H1 (cell line): ENCODE measurements around the gene LANCL2. TPM values are rescaled to one million over a fixed set of nuclear protein-coding genes. Genes with fewer than 3 reads are reported as not detected.

Experiments
- CTCF ChIA-PET: fragments of 300-600 bp; sonication (Branson Sonifier 250); formaldehyde crosslinking; loops from one replicate; lab custom pipeline; 2021; ENCODE audit not compliant: partially characterized antibody; lab: Charles Lee
- POLR2A ChIA-PET: fragments of 300-600 bp; sonication (Branson Sonifier 250); formaldehyde crosslinking; loops from one replicate; lab custom pipeline; 2021; ENCODE audit warnings: inconsistent platforms; ENCODE audit not compliant: partially characterized antibody; lab: Charles Lee
- DNase-seq, 2 experiments: peaks; one replicate each; pipeline versions ENCODE4 v3.0.0 to v3.0.0-alpha.2; 2010 to 2022; ENCODE audit warnings: low spot score in 2 of 2, low read depth in 1 of 2, mixed read lengths in 1 of 2
- FAIRE-seq: peaks from 2 replicates; lab custom pipeline; 2011; peaks lifted over from hg19 to GRCh38; lab: Jason Lieb, UNC
- H2AFZ ChIP-seq: 2 replicates; pipeline ENCODE4 v1.8.1; 2012; ENCODE audit warnings: low read length, inconsistent platforms
- H2AK5ac ChIP-seq: 2 replicates; pipeline ENCODE4 v1.6.1; 2013; ENCODE audit warnings: low read depth, low read length
- H2BK120ac ChIP-seq: replicated peaks from 2 replicates; pipeline ENCODE3; 2013; ENCODE audit warnings: low read depth, low read length, inconsistent platforms
- H2BK12ac ChIP-seq: 2 replicates; pipeline ENCODE4 v1.6.1; 2013; ENCODE audit warnings: low read depth, low read length
- H2BK15ac ChIP-seq: 2 replicates; pipeline ENCODE4 v1.6.1; 2013; ENCODE audit warnings: low read length
- H2BK20ac ChIP-seq: 2 replicates; pipeline ENCODE4 v1.6.1; 2013; ENCODE audit warnings: low read length
- H2BK5ac ChIP-seq: 2 replicates; pipeline ENCODE4 v1.6.1; 2013; ENCODE audit warnings: low read depth, low read length
- H3K14ac ChIP-seq: 2 replicates; pipeline ENCODE4 v1.6.1; 2013; ENCODE audit warnings: inconsistent platforms; ENCODE audit not compliant: insufficient read length
- H3K18ac ChIP-seq: 2 replicates; pipeline ENCODE4 v1.6.1; 2013; ENCODE audit warnings: low read length; ENCODE audit errors: extremely low read depth
- H3K23ac ChIP-seq: 2 replicates; pipeline ENCODE4 v1.6.1; 2013; ENCODE audit warnings: inconsistent platforms; ENCODE audit not compliant: insufficient read length
- H3K23me2 ChIP-seq: 2 replicates; pipeline ENCODE4 v1.6.1; 2013; ENCODE audit warnings: low read depth, low read length
- H3K27ac ChIP-seq: 2 replicates; pipeline ENCODE4 v1.6.1; 2011; ENCODE audit warnings: low read depth, low read length, inconsistent platforms
- H3K27me3 ChIP-seq, 4 experiments: replicated peaks in 1 of 4; 1 replicate in 1 of 4; 2 replicates in 3 of 4; pipeline versions ENCODE4 v1.6.1 to v1.8.1; 2011 to 2013; ENCODE audit warnings: low read length in 3 of 4, mild to moderate bottlenecking in 3 of 4, inconsistent platforms in 2 of 4, mixed read lengths in 2 of 4, moderate library complexity in 1 of 4; ENCODE audit not compliant: control insufficient read depth in 3 of 4, insufficient read depth in 3 of 4; ENCODE audit errors: extremely low read depth in 1 of 4
- H3K36me3 ChIP-seq, 4 experiments: 2 replicates each; pipeline versions ENCODE4 v1.6.1 to v1.8.1; 2011 to 2013; ENCODE audit warnings: mild to moderate bottlenecking in 4 of 4, low read length in 3 of 4, moderate library complexity in 2 of 4, control low read depth in 1 of 4, inconsistent platforms in 1 of 4; ENCODE audit not compliant: insufficient read depth in 4 of 4, control insufficient read depth in 2 of 4
- H3K4ac ChIP-seq: replicated peaks from 2 replicates; pipeline ENCODE3; 2013; ENCODE audit warnings: low read length, low read depth, mixed read lengths, inconsistent platforms; ENCODE audit not compliant: insufficient read length
- H3K4me1 ChIP-seq, 4 experiments: replicated peaks in 1 of 4; 1 replicate in 1 of 4; 2 replicates in 3 of 4; pipeline versions ENCODE4 v1.6.1 to v1.8.1; 2011 to 2013; ENCODE audit warnings: low read length in 3 of 4, inconsistent platforms in 2 of 4, mixed read lengths in 1 of 4; ENCODE audit not compliant: insufficient read depth in 4 of 4, control insufficient read depth in 3 of 4
- H3K4me2 ChIP-seq, 2 experiments: 2 replicates each; pipeline versions ENCODE4 v1.6.1 to v1.8.1; 2011 to 2013; ENCODE audit warnings: low read depth in 2 of 2, low read length in 2 of 2, control low read depth in 1 of 2, inconsistent platforms in 1 of 2, mild to moderate bottlenecking in 1 of 2; ENCODE audit not compliant: insufficient read depth in 1 of 2
- H3K4me3 ChIP-seq, 4 experiments: fragments of 200-600, 300-600 bp in 1 of 4; sonication (generic), shearing (Covaris generic), sonication (Bioruptor Twin) in 1 of 4; 2 replicates each; pipeline versions ENCODE4 v1.5.1 to v1.8.1; 2011 to 2016; ENCODE audit warnings: low read length in 4 of 4, low read depth in 3 of 4, control low read depth in 2 of 4, inconsistent platforms in 2 of 4, mild to moderate bottlenecking in 2 of 4, mixed read lengths in 1 of 4, moderate library complexity in 1 of 4; ENCODE audit not compliant: insufficient read depth in 2 of 4; ENCODE audit errors: extremely low read depth in 1 of 4
- H3K56ac ChIP-seq: replicated peaks from 2 replicates; pipeline ENCODE3; 2013; ENCODE audit warnings: low read depth, mild to moderate bottlenecking, mixed read lengths, low read length, inconsistent platforms; ENCODE audit not compliant: insufficient read length
- H3K79me1 ChIP-seq: 2 replicates; pipeline ENCODE4 v1.6.1; 2013; ENCODE audit warnings: low read depth, low read length, control low read depth
- H3K79me2 ChIP-seq, 2 experiments: 2 replicates each; pipeline versions ENCODE4 v1.6.1 to v1.8.1; 2012 to 2013; ENCODE audit warnings: low read length in 2 of 2, mild to moderate bottlenecking in 2 of 2, inconsistent platforms in 1 of 2; ENCODE audit not compliant: insufficient read depth in 2 of 2, control insufficient read depth in 1 of 2
- H3K9ac ChIP-seq, 4 experiments: replicated peaks in 1 of 4; 1 replicate in 1 of 4; 2 replicates in 3 of 4; pipeline versions ENCODE4 v1.6.1 to v1.8.1; 2011 to 2013; ENCODE audit warnings: low read depth in 3 of 4, low read length in 3 of 4, control low read depth in 2 of 4, mild to moderate bottlenecking in 2 of 4, moderate library complexity in 2 of 4, inconsistent platforms in 1 of 4; ENCODE audit errors: extremely low read depth in 1 of 4
- H3K9me3 ChIP-seq, 2 experiments: 2 replicates each; pipeline versions ENCODE4 v1.6.1 to v1.8.1; 2012 to 2013; ENCODE audit warnings: mild to moderate bottlenecking in 2 of 2, moderate library complexity in 2 of 2, control low read depth in 1 of 2, inconsistent platforms in 1 of 2, low read depth in 1 of 2, low read length in 1 of 2, mixed read lengths in 1 of 2; ENCODE audit not compliant: insufficient read depth in 2 of 2
- H4K20me1 ChIP-seq, 2 experiments: replicated peaks in 1 of 2; 2 replicates each; pipeline versions ENCODE3 to v1.8.1; 2011 to 2013; ENCODE audit warnings: inconsistent platforms in 2 of 2, low read length in 2 of 2, mild to moderate bottlenecking in 1 of 2; ENCODE audit not compliant: insufficient read depth in 2 of 2, control insufficient read depth in 1 of 2
- H4K5ac ChIP-seq: 2 replicates; pipeline ENCODE4 v1.6.1; 2013; ENCODE audit warnings: low read length, low read depth, mixed read lengths, inconsistent platforms; ENCODE audit not compliant: insufficient read length
- H4K8ac ChIP-seq: 2 replicates; pipeline ENCODE4 v1.8.0; 2013; ENCODE audit warnings: mild to moderate bottlenecking, moderate library complexity, low read length, inconsistent platforms; ENCODE audit not compliant: insufficient read depth; ENCODE audit errors: extremely low read depth
- H4K91ac ChIP-seq: replicated peaks from 2 replicates; pipeline ENCODE3; 2013; ENCODE audit warnings: low read length, mixed read lengths, inconsistent platforms; ENCODE audit not compliant: insufficient read length
- BRCA1 ChIP-seq: IDR thresholded peaks from 2 replicates; pipeline ENCODE4 v1.6.1; 2012; ENCODE audit warnings: low read depth, low read length, improper control_type of control experiment
- CHD1 ChIP-seq: IDR thresholded peaks from 2 replicates; pipeline ENCODE4 v1.6.1; 2012; ENCODE audit warnings: low read depth, low read length, improper control_type of control experiment
- CREB1 ChIP-seq: IDR thresholded peaks from 2 replicates; pipeline ENCODE4 v1.6.1; 2012; ENCODE audit warnings: inconsistent platforms
- HDAC6 ChIP-seq: IDR thresholded peaks from one replicate; pipeline ENCODE4 v1.7.1; 2012; ENCODE audit warnings: low read depth, mild to moderate bottlenecking, inconsistent platforms, low read length, moderate library complexity
- MAX ChIP-seq: IDR thresholded peaks from 2 replicates; pipeline ENCODE4 v1.6.1; 2012; ENCODE audit warnings: inconsistent platforms
- POLR2AphosphoS5 ChIP-seq: IDR thresholded peaks from 2 replicates; pipeline ENCODE4 v1.6.1; 2011; ENCODE audit warnings: low read depth, low read length
- RAD21 ChIP-seq, 2 experiments: IDR thresholded peaks in 1 of 2; conservative IDR thresholded peaks in 1 of 2; 2 replicates each; pipeline ENCODE4 v1.6.1; 2011; ENCODE audit warnings: low read depth in 2 of 2, low read length in 2 of 2, improper control_type of control experiment in 1 of 2, inconsistent platforms in 1 of 2, mild to moderate bottlenecking in 1 of 2, moderate library complexity in 1 of 2
- RBBP5 ChIP-seq: IDR thresholded peaks from 2 replicates; pipeline ENCODE4 v1.7.1; 2012; ENCODE audit warnings: low read depth, mild to moderate bottlenecking, inconsistent platforms, low read length, moderate library complexity, borderline replicate concordance
- SP4 ChIP-seq: IDR thresholded peaks from 2 replicates; pipeline ENCODE4 v1.6.1; 2012; ENCODE audit warnings: low read length, inconsistent platforms
- SRF ChIP-seq: IDR thresholded peaks from 2 replicates; pipeline ENCODE4 v1.6.1; 2011; ENCODE audit warnings: mild to moderate bottlenecking, low read depth, low read length, moderate library complexity
- ZNF274 ChIP-seq: IDR thresholded peaks from 2 replicates; pipeline ENCODE4 v1.7.0; 2012; ENCODE audit warnings: low read length, borderline replicate concordance; ENCODE audit errors: extremely low read depth
- WGBS, 2 experiments: shearing (Covaris generic) in 1 of 2; methylation state at CpG; one replicate each; pipeline versions ENCODE4 v1.1.6 to v1.1.7; 2013 to 2015; ENCODE audit warnings: low lambda C conversion rate in 2 of 2, mixed read lengths in 2 of 2, inconsistent platforms in 1 of 2, low coverage in 1 of 2, missing lambda C conversion rate in 1 of 2; ENCODE audit not compliant: insufficient replicate concordance in 2 of 2, insufficient coverage in 1 of 2, insufficient read length in 1 of 2; ENCODE audit errors: extremely low coverage in 1 of 2, missing lambda C conversion rate in 1 of 2; 5-methylcytosine and 5-hydroxymethylcytosine counted together
- polyA plus RNA-seq, 7 experiments: library from polyadenylated mRNA; depleted of rRNA in 3 of 7; stranded (reverse) in 5 of 7; unstranded in 2 of 7; fragments of >200 nt in 5 of 7; fragments of 200-250 nt in 2 of 7; gene quantifications; 1 replicate in 5 of 7; 2 replicates in 1 of 7; 4 replicates in 1 of 7; pipeline versions ENCODE4 v1.2.1 to v1.2.3, GENCODE V29; 2011 to 2013; ENCODE audit warnings: missing spikeins in 2 of 7, mixed read lengths in 2 of 7
- total RNA-seq: library from RNA; stranded (reverse); fragmentation: NEBNext Ultra II Directional; extraction: Animal tissue kit (Norgen Biotek cat#: 25700); gene quantifications from 2 replicates; pipeline ENCODE4 v1.2.1, GENCODE V29; 2021

The LANCL2 gene
- total and polyA plus RNA-seq, 2 of the 8 experiments (the other 6 are each of a cell fraction or from before 2014, with no cell fraction given): 9.2 to 9.5 TPM

DNA sequence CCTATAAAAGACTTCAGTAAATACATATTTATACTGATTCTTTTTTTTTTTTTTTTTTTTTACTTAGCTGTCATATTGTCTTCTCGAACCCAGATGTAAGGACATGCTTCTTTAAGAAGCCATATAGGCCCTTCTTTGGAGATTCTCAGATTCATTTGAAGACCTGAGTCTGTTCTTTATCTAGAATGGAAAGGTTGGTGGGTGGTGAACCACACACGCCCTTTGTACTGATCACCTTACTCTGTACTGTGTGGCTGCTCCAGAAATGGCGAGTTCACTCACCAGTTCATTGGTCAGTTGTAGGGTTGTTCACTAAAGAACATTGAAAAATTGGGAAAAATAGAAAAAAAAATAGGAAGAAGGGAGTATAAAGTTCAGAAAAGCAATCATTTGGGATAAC, 32.5 kb downstream of the LANCL2 start:
- no peaks in the 10 kb centered on the region for H3K79me2 ChIP-seq
- no peaks in the 10 kb centered on the region for H3K23me2 ChIP-seq
- H3K27me3 ChIP-seq: no peaks in the 10 kb centered on the region
- H4K5ac ChIP-seq: no peak overlapping the region
- no peak overlapping the region for H3K4me2 ChIP-seq
- ChIA-PET POLR2A (no interaction called here), CTCF (no interaction called here)
- H2AFZ ChIP-seq: no peak overlapping the region
- no peak overlapping the region for H3K9ac ChIP-seq
- WGBS, 2 experiments: 79% methylated on average over 3 of the region's 3 CpGs; no CpG with 5 or more reads in 1 of the 2 experiments
- no peak overlapping the region for H3K23ac ChIP-seq
- no peak overlapping the region for H3K14ac ChIP-seq
- H2BK20ac ChIP-seq: no peak overlapping the region
- H3K56ac ChIP-seq: no peak overlapping the region
- no peak overlapping the region for H3K27ac ChIP-seq
- FAIRE-seq (no peak), DNase-seq (no peak)
- peaks cover 0 to 3% of the 10 kb centered on the region in 2 experiments; a peak in 2 of 4 replicates for H3K9me3 ChIP-seq
- H4K91ac ChIP-seq: no peak overlapping the region
- H2AK5ac ChIP-seq: no peak overlapping the region
- no peaks in the 10 kb centered on the region for H3K4me1 ChIP-seq
- H3K36me3 ChIP-seq: peaks cover 0 to 14% (median under 1%) of the 10 kb centered on the region in 4 experiments; a peak in 4 of 8 replicates
- H4K8ac ChIP-seq: no peak overlapping the region
- no peak overlapping the region for H3K4ac ChIP-seq
- H2BK12ac ChIP-seq: no peak overlapping the region
- H2BK5ac ChIP-seq: no peak overlapping the region
- no peak overlapping the region for H3K18ac ChIP-seq
- no peak overlapping the region for H3K4me3 ChIP-seq
- no peak overlapping the region for H2BK120ac ChIP-seq
- H3K79me1 ChIP-seq: no peaks in the 10 kb centered on the region
- H4K20me1 ChIP-seq: no peaks in the 10 kb centered on the region
- H2BK15ac ChIP-seq: no peak overlapping the region
- TF ChIP-seq HDAC6 (no peak), CREB1 (no peak), RAD21 (IDR thresholded peaks at IDR 0.05 in 1 of 2, conservative IDR thresholded peaks at IDR 0.05 in 1 of 2; ENCODE audit: low read depth in 2 of 2, low read length in 2 of 2) (no peak), CHD1 (no peak), BRCA1 (no peak), POLR2AphosphoS5 (no peak), MAX (no peak), SRF (no peak), ZNF274 (no peak), RBBP5 (no peak), SP4 (no peak)
